ENCODE data around the gene CCDC92. TPM values are rescaled to one million over a fixed set of nuclear protein-coding genes. Genes with fewer than 3 reads are reported as not detected.

CCDC92 gene
- total RNA-seq, 1 experiment from 2014 or later: 53.7 TPM

- no peak for TF ChIP-seq REST (IDR thresholded peaks at IDR 0.05; ENCODE audit: insufficient read depth in 1 of 2, low read depth in 2 of 2, low read length in 1 of 2)
- no peak for TF ChIP-seq SIN3A (IDR thresholded peaks at IDR 0.05; ENCODE audit: borderline replicate concordance, insufficient read depth, low read depth, low read length)
- no peak for TF ChIP-seq TCF7L2 (IDR thresholded peaks at IDR 0.05; ENCODE audit: low read depth, low read length)
- TF ChIP-seq CTCF (IDR thresholded peaks at IDR 0.05): no peak
- ChIA-PET CTCF (no interaction called here), POLR2A (no interaction called here)
- Histone ChIP-seq H3K4me1 (ENCODE audit: control insufficient read depth, insufficient read depth, low read length) (no peaks in the 10 kb centered on the region; the same call in 1 of the 2 replicates), H3K27ac (ENCODE audit: low read length) (no peak overlapping the region), H3K9me3 (ENCODE audit: control insufficient read depth, insufficient read depth, low read depth, low read length) (no peaks in the 10 kb centered on the region), H3K27me3 (ENCODE audit: control insufficient read depth, insufficient read depth, low read length) (no peaks in the 10 kb centered on the region), H3K36me3 (ENCODE audit: control insufficient read depth, insufficient read depth, low read length) (no peaks in the 10 kb centered on the region), H3K4me3 (ENCODE audit: low read depth in 2 of 2, low read length in 2 of 2) (no peak overlapping the region)
- no TSS peak for BruUV-seq (replicated peaks)
- ATAC-seq (no peak), DNase-seq (ENCODE audit: low read depth, low spot score) (no peak)
- in situ Hi-C loops (cut with HindIII; ENCODE audit: low pct_unique_long_range_greater_than_20kb, low sequenced_read_pairs): no loop called here
- intact Hi-C loops (cut with micrococcal nuclease; ENCODE audit: unreplicated experiment): no loop called here
Measured at GRCh38 chr12:123954647-123955350, 17.8 kb downstream of the CCDC92 start.

GRCh38 chr12:123952037-123952436 lies 20.6 kb downstream of the CCDC92 start:
- intact Hi-C loops (cut with micrococcal nuclease; ENCODE audit: unreplicated experiment): no loop called here
- Histone ChIP-seq H3K27me3 (ENCODE audit: control insufficient read depth, insufficient read depth, low read length) (no peaks in the 10 kb centered on the region), H3K9me3 (ENCODE audit: control insufficient read depth, insufficient read depth, low read depth, low read length) (no peaks in the 10 kb centered on the region)

More at GRCh38 chr12:123952037-123952436, 20.6 kb downstream of the CCDC92 start:
- ATAC-seq: no peak
- Histone ChIP-seq H3K27ac (ENCODE audit: low read length) (no peak overlapping the region), H3K4me3 (ENCODE audit: low read depth in 2 of 2, low read length in 2 of 2) (no peak overlapping the region), H3K36me3 (ENCODE audit: control insufficient read depth, insufficient read depth, low read length) (no peaks in the 10 kb centered on the region), H3K4me1 (ENCODE audit: control insufficient read depth, insufficient read depth, low read length) (no peaks in the 10 kb centered on the region; the same call in 1 of the 2 replicates)
- CTCF ChIA-PET: no interaction called here
- in situ Hi-C loops (cut with HindIII; ENCODE audit: low pct_unique_long_range_greater_than_20kb, low sequenced_read_pairs): no loop called here
- no peak for DNase-seq (ENCODE audit: low read depth, low spot score)
- BruUV-seq (replicated peaks): no TSS peak
- POLR2A ChIA-PET: no interaction called here
- TF ChIP-seq POLR2AphosphoS5 (IDR thresholded peaks at IDR 0.05; ENCODE audit: low read depth, low read length): no peak
- TF ChIP-seq TCF7L2 (IDR thresholded peaks at IDR 0.05; ENCODE audit: low read depth, low read length): no peak
- TF ChIP-seq SIN3A (IDR thresholded peaks at IDR 0.05; ENCODE audit: borderline replicate concordance, insufficient read depth, low read depth, low read length): no peak
- TF ChIP-seq REST (IDR thresholded peaks at IDR 0.05; ENCODE audit: insufficient read depth in 1 of 2, low read depth in 2 of 2, low read length in 1 of 2): no peak
- no peak for TF ChIP-seq CTCF (IDR thresholded peaks at IDR 0.05)
